Uterus (tissue), 2 donors: ENCODE data around the gene VWA1.

Source experiments
- CTCF ChIP-seq, 4 experiments: fragments of 200-600 bp in 2 of 4; fragments of 450-650 bp in 2 of 4; sonication (generic) in 2 of 4; IDR thresholded peaks; one replicate each; pipeline ENCODE4 v1.5.1; 2016 to 2019; ENCODE audit warnings: antibody characterized with exemption in 4 of 4, mild to moderate bottlenecking in 2 of 4, moderate library complexity in 1 of 4
- POLR2A ChIP-seq, 2 donors: fragments of 450-650 bp; IDR thresholded peaks; one replicate each; pipeline ENCODE4 v1.6.1; 2016; ENCODE audit warnings: antibody characterized with exemption in 2 of 2, mild to moderate bottlenecking in 1 of 2, moderate library complexity in 1 of 2

GRCh38 chr1:1463312-1463711 is 27.8 kb downstream of the VWA1 start:
- TF ChIP-seq CTCF (IDR thresholded peaks at IDR 0.05), result no peak
- TF ChIP-seq POLR2A (IDR thresholded peaks at IDR 0.05), result no peak
